Posterior cingulate gyrus (tissue), 11 donors: Measurements from ENCODE around the gene USE1.
"Not testable (repeated sequence)": the region's sequence is repeated elsewhere in the genome, so short reads cannot be mapped to it uniquely, and the experiment has no call there.

Experiments
- DNase-seq, 10 donors: peaks; one replicate each; pipeline versions ENCODE4 v3.0.0 to v3.0.0-alpha.2; 2020 to 2021; ENCODE audit warnings: mixed read lengths in 3 of 10
- intact Hi-C: fragments of 100-400 bp; cut with DNase I; formaldehyde crosslinking; loops from one replicate; pipeline ENCODE4 v1.15.1; 2023

The USE1 gene

GRCh38 chr19:17215127-17215971 is at the start of gene USE1:
TSS of gene USE1 (plus strand) at chr19:17215357. CDS start at chr19:17215406, 49 bp downstream.
- intact Hi-C loops, result loop anchor here (10.0 kb wide), 2 partner anchors 49 to 141 kb away; partner anchors contain the start of genes BABAM1, HAUS8, MYO9B and USHBP1
- DNase-seq, result peak; percentile 82 to 98 (median 88)

- intact Hi-C loops, result no loop called here
- DNase-seq, result no peak
These were observed 49.4 kb upstream of the USE1 start for GRCh38 chr19:17165715-17166114.

- peak in 1 of 10 donors; percentile 43 for DNase-seq
- intact Hi-C loops, result no loop called here
These were observed 44.4 kb upstream of the USE1 start for GRCh38 chr19:17170538-17171297.

GRCh38 chr19:17171874-17172273 is 43.3 kb upstream of the USE1 start:
- DNase-seq, result no peak
- intact Hi-C loops, result no loop called here

- intact Hi-C loops, result no loop called here
These were observed 42.4 kb upstream of the USE1 start for GRCh38 chr19:17172624-17173345.

GRCh38 chr19:17178291-17178690 is 36.9 kb upstream of the USE1 start:
- no peak for DNase-seq
- intact Hi-C loops, result no loop called here

More at GRCh38 chr19:17172624-17173345, 42.4 kb upstream of the USE1 start:
- no peak for DNase-seq

GRCh38 chr19:17180997-17181702 is 34.0 kb upstream of the USE1 start:
- DNase-seq, result no peak
- intact Hi-C loops, result no loop called here

DNA sequence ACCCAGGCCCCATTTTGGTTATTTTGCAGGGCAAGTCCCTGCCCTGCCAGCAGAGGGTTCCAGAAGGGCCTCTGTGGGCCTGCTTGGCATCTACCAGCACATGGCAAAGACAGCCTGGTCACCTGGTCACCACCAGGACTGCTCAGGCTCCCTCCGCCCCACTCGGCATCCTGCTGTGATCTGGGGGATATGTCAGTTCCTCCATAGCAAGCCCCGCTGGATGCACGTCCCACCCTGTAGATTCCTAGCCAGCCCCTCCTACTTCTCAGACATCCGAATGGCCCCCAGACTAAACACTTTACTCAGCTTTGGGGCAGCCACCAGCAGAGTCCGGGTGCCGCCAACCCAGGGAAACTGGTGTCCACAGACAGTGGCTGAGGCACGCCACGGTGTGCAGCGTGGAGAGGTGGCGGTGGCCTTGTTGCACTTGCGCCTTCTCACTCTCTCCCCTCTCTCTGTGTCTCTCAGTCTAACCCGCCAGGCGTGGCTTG is 31.8 kb upstream of the USE1 start:
- DNase-seq, result no peak
- intact Hi-C loops, result no loop called here

- intact Hi-C loops, result no loop called here
- DNase-seq, result no peak
These were observed 31.3 kb upstream of the USE1 start for GRCh38 chr19:17183858-17184321.

DNA sequence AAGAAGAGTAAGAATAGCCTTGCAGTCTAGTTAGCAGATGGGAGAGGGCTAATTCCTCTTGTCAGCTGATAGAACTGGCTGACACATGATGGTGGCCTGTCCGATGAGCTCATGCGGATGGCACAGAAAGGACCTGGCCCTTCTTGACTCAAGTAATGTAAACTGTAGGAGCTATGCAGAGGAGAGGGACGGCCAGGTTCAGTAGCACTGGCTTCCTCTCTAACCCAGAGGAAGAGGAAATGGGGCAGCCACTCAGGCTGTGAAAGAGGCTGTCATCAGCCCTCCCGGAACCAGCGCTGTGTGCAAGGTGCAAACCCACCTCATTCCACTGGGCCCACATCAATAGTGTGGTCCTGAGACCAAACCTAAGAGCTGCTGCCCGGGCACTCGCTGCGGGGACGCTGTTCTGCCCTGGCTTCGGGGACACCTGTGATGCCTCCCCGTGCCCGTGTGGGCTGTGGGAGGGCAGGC is 30.8 kb upstream of the USE1 start:
- intact Hi-C loops, result no loop called here
- no peak for DNase-seq

GRCh38 chr19:17185590-17185989 is 29.6 kb upstream of the USE1 start:
- intact Hi-C loops, result no loop called here
- DNase-seq, result no peak

- intact Hi-C loops, DNase-seq: not testable (repeated sequence)
These were observed 23.4 kb upstream of the USE1 start for GRCh38 chr19:17191736-17192135.

- intact Hi-C loops, result no loop called here
- DNase-seq, result no peak
These were observed 22.4 kb upstream of the USE1 start for GRCh38 chr19:17192751-17193150.

DNA sequence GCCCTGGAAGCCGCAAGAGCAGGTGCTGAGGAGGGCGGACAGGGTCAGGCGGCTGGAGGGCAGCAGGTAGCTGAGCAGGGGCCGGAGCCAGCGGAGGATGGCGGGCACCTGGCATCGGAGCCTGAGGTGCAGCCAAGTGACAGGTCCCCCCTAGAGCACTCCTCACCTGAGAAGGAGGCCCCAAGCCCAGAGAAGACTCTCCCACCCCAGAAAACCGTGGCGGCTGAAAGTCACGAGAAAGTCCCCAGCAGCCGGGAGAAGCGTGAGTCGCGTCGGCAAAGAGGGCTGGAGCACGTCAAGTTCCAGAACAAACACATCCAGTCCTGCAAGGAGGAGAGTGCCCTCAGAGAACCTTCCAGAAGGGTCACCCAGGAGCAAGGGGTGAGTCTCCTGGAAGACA is 20.5 kb upstream of the USE1 start:
- no peak for DNase-seq
- intact Hi-C loops, result no loop called here

DNA sequence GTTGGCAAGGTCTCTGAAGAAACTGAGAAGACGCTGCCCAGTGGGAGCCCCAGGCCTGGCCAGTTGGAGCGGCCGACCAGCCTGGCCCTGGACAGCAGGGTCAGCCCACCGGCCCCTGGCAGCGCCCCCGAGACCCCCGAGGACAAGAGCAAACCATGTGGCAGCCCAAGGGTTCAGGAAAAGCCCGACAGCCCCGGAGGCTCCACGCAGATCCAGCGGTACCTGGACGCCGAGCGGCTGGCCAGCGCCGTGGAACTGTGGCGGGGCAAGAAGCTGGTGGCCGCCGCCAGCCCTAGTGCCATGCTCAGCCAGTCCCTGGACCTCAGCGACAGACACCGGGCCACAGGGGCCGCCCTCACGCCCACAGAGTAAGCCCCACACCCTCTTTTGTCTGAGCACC is 20.1 kb upstream of the USE1 start:
- no peak for DNase-seq
- intact Hi-C loops, result no loop called here

DNA sequence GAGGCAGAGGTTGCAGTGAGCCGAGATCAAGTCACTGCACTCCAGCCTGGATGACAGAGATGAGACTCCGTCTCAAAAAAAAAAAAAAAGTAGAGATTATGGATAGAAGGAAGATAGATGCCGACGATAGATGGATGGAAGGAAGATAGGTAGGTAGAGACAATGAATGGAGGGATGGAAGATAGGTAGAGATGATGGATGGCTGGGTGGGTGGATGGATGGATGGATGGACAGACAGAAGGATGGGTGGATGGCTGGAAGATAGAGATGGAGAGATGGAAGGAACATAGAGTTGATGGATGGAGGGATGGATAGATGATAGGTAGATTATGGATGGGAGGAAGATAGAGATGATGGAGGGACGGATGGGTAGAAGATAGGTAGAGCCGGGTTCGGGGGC is 18.5 kb upstream of the USE1 start:
- DNase-seq, result no peak
- intact Hi-C loops, result no loop called here

DNA sequence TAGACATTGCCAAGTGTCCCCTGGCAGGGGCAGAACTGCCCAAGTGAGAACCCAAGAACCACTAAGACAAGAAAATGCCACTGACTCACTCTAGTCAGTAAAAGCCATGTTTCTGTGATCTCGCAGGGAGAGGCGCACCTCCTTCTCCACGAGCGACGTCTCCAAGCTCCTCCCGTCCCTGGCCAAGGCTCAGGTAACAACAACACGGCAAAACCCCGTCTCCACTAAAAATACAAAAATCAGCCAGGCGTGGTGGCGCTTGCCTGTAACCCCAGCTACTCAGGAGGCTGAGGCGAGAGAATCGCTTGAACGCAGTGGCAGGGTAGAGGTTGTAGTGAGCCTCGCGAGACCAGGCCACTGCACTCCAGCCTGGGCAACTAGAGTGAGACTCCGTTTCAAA is 17.5 kb upstream of the USE1 start:
- intact Hi-C loops, result no loop called here
- DNase-seq, result no peak

DNA sequence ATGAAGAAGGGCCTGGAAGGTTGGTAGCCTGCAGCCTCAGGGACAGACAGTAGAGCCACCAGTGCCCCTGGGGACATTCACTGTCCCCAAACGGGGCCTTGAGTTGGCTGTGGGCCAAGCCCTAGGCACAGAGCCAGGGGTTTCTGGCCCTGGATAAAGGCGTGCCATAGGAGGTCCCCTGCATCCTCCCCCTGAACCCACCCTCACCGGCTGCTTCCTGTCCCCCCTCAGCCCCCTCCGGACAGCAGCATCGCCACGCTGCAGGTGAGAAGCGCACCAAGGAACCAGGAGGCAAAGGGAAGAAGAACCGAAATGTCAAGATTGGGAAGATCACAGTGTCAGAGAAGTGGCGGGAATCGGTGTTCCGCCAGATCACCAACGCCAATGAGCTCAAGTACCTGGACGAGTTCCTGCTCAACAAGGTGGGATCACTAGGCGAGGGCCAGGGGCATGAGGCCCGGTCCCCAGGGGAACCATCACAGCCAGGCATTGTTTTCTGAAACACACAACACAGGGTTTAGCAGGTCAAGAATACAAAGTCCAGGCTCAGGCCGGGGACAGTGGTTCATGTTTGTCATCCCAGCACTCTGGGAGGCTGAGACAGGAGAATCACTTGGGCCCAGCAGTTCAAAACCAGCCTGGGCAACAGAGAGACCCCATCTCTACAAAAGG is 14.6 kb upstream of the USE1 start:
- DNase-seq, result no peak
- intact Hi-C loops, result no loop called here

GRCh38 chr19:17202249-17202648 is 12.9 kb upstream of the USE1 start:
- DNase-seq, result no peak
- intact Hi-C loops, result no loop called here
